Measurements from ENCODE around the gene EDAR. TPM values are rescaled to one million over a fixed set of nuclear protein-coding genes. Genes with fewer than 3 reads are reported as not detected.

The EDAR gene
- total and polyA plus RNA-seq, 9 donors: 0.04 to 1.1 (median 0.08) TPM

Other genes with a start within 250 kb of the EDAR start
- 9.9 TPM for gene CCDC138, start 202.4 kb downstream of the EDAR start, total RNA-seq
- gene CCDC138, start 202.4 kb downstream of the EDAR start, polyA plus RNA-seq (ENCODE audit: insufficient read depth in 1 of 8, insufficient read length in 8 of 8, low replicate concordance in 1 of 8): 1 to 10 TPM; 4.4 to 7.4 (median 5.3) TPM
- 2.7 TPM for gene SH3RF3, start 140.0 kb upstream of the EDAR start, total RNA-seq
- gene SH3RF3, start 140.0 kb upstream of the EDAR start, polyA plus RNA-seq (ENCODE audit: insufficient read depth in 1 of 8, insufficient read length in 8 of 8, low replicate concordance in 1 of 8): 1 to 10 TPM; 4.1 to 6.8 (median 4.9) TPM